Measurements from ENCODE around the gene SLC35B4. TPM values are rescaled to one million over a fixed set of nuclear protein-coding genes. Genes with fewer than 3 reads are reported as not detected.
A peak's percentile ranks its signal among the peaks of the same experiment; 100 is the strongest.

Gene SLC35B4
- total and polyA plus RNA-seq, 2 experiments from 2014 or later, result 12.9 to 22.2 TPM

DNA sequence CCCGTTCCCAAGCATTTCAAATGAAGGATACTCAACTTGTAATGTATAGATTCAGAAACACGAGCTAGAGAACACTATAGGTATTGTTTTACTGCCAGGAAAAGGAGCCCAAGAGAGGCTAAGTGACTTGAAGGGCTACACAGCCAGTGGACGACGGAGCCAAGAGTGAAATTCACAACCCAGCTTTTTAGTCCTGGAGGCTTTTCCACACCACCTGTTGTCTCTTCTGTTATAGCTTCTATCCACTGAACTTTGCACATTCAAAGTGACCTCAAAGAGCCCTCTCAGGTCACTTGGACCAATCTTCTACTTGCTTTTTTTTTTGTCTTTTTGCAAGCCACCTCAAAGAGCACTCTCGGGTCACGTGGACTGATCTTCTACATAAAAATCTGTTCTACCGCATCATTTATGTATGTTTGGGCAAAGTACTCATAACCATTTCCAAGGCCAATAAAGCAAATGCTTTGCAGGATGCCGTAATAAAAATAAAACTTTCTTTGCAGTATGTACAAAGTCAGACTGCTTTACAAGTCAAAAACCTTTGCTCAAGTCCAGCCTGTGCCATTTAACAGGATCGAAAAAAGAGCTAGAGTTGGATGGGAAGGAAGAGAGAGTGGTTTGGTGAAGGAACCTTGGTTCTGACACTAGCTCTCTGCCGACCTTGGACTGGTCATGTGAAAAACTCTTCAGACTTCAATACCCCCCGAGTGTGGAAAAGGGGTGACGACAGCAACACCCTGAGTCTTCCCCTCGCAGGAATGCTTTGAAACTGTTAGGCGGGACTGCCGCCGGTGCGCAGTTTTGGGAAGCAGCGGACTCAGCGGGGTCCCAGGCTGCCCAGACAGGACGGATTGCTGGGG is 821 bp downstream of the SLC35B4 start:
- H3K79me2 ChIP-seq (ENCODE audit: insufficient read depth), result peaks cover 50% of the 10 kb centered on the region
- in situ Hi-C loops (cut with MboI), result no loop called here
- H3K4me1 ChIP-seq (ENCODE audit: insufficient read depth), result peaks cover 22% of the 10 kb centered on the region

DNA sequence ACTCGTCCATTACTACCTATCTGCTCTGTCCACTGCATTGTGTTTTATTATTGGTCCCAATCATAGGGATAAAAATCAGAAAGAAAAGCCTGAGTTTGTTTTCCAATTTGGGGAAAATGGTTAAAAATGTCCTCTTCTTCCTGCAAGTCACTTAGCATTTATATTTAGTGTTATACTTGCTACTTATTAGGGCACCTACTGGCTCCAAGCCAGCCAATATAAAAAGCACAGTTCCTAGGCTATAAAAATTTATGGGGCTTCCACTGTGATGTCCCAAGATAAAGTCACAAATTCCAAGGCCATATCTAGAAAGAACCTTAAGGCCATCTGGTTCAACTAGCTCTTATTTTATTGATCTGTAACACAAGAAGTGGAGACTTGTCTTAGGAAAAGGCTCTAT is 3.2 kb downstream of the SLC35B4 start:
- Histone ChIP-seq H3K79me2 (ENCODE audit: insufficient read depth) (peaks cover 54% of the 10 kb centered on the region), H3K36me3 (ENCODE audit: low read depth) (no peaks in the 10 kb centered on the region), H3K4me1 (ENCODE audit: insufficient read depth) (peaks cover 21% of the 10 kb centered on the region), H3K4me2 (ENCODE audit: unreplicated experiment) (no peak overlapping the region), H3K4me3 (no peak overlapping the region), H3K27me3 (replicated peaks; ENCODE audit: insufficient read depth) (no peaks in the 10 kb centered on the region), H3K9me3 (ENCODE audit: low read depth) (no peaks in the 10 kb centered on the region), H2AFZ (no peak overlapping the region), H3K27ac (no peak overlapping the region), H4K20me1 (ENCODE audit: insufficient read depth) (no peaks in the 10 kb centered on the region), H3K9me2 (ENCODE audit: insufficient read depth) (no peaks in the 10 kb centered on the region), H3F3A (ENCODE audit: insufficient read depth) (peaks cover 5% of the 10 kb centered on the region), H3K9ac (no peak overlapping the region)
- in situ Hi-C loops (cut with MboI), result no loop called here
- DNase-seq, result no peak
- WGBS, 2 experiments (ENCODE audit: low coverage in 1 of 2, low lambda C conversion rate in 2 of 2, missing lambda C conversion rate in 2 of 2), result 100% methylated on average over 1 of the region's 1 CpG
- no peak for TF ChIP-seq EZH2 (IDR thresholded peaks at IDR 0.05; ENCODE audit: insufficient read depth, poor library complexity, severe bottlenecking)
- no peak for TF ChIP-seq EZH2phosphoT487 (IDR thresholded peaks at IDR 0.05; ENCODE audit: insufficient read depth, low read depth)

More for the DNA sequence above, 821 bp downstream of the SLC35B4 start:
- Histone ChIP-seq H2AFZ (peak overlapping the region; percentile 94), H4K20me1 (ENCODE audit: insufficient read depth) (no peaks in the 10 kb centered on the region), H3K36me3 (ENCODE audit: low read depth) (no peaks in the 10 kb centered on the region), H3K4me2 (ENCODE audit: unreplicated experiment) (peak overlapping the region; percentile 91), H3K9me3 (ENCODE audit: low read depth) (no peaks in the 10 kb centered on the region), H3K4me3 (peak overlapping the region; percentile 76), H3F3A (ENCODE audit: insufficient read depth) (peaks cover 5% of the 10 kb centered on the region), H3K9me2 (ENCODE audit: insufficient read depth) (no peaks in the 10 kb centered on the region), H3K27ac (peak overlapping the region; percentile 48), H3K9ac (peak overlapping the region; percentile 87), H3K27me3 (replicated peaks; ENCODE audit: insufficient read depth) (no peaks in the 10 kb centered on the region)
- no peak for TF ChIP-seq EZH2 (IDR thresholded peaks at IDR 0.05; ENCODE audit: insufficient read depth, poor library complexity, severe bottlenecking)
- no peak for TF ChIP-seq EZH2phosphoT487 (IDR thresholded peaks at IDR 0.05; ENCODE audit: insufficient read depth, low read depth)
- peak; percentile 67 for DNase-seq
- WGBS, 2 experiments (ENCODE audit: low coverage in 1 of 2, low lambda C conversion rate in 2 of 2, missing lambda C conversion rate in 2 of 2), result 24 to 25% methylated on average over 19 to 20 of the region's 20 CpGs

DNA sequence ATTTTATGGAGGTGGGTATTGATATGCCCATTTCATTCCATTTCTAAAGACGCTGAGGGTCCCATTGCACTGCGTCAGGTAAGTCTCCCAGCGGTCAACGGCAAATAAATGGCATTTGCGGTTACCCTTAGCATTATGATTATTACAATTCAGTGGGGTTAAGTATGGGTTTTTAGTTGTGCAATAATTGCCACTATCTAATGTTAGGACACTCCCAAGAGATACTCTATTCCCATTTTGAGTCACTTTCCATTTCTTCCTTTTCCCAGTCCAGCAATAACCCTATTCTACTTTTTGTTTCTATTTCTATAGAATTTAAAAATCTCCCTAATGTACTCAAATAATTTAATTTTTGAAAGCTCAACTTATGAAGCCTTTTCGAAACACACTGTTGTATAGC is 4.0 kb downstream of the SLC35B4 start:
- in situ Hi-C loops (cut with MboI), result no loop called here
- Histone ChIP-seq H3K4me3 (no peak overlapping the region), H3K9ac (no peak overlapping the region), H3K4me2 (ENCODE audit: unreplicated experiment) (no peak overlapping the region), H3K79me2 (ENCODE audit: insufficient read depth) (peaks cover 54% of the 10 kb centered on the region), H3K9me2 (ENCODE audit: insufficient read depth) (no peaks in the 10 kb centered on the region), H3F3A (ENCODE audit: insufficient read depth) (peaks cover 13% of the 10 kb centered on the region; the same call in 1 of the 2 replicates), H3K27me3 (replicated peaks; ENCODE audit: insufficient read depth) (no peaks in the 10 kb centered on the region), H3K4me1 (ENCODE audit: insufficient read depth) (peaks cover 23% of the 10 kb centered on the region), H3K36me3 (ENCODE audit: low read depth) (no peaks in the 10 kb centered on the region), H3K27ac (no peak overlapping the region), H2AFZ (no peak overlapping the region), H3K9me3 (ENCODE audit: low read depth) (no peaks in the 10 kb centered on the region), H4K20me1 (ENCODE audit: insufficient read depth) (no peaks in the 10 kb centered on the region)
- 98 to 99% methylated on average over 6 of the region's 6 CpGs for WGBS, 2 experiments (ENCODE audit: low coverage in 1 of 2, low lambda C conversion rate in 2 of 2, missing lambda C conversion rate in 2 of 2)
- no peak for DNase-seq
- TF ChIP-seq EZH2phosphoT487 (IDR thresholded peaks at IDR 0.05; ENCODE audit: insufficient read depth, low read depth) (no peak), EZH2 (IDR thresholded peaks at IDR 0.05; ENCODE audit: insufficient read depth, poor library complexity, severe bottlenecking) (no peak)

DNA sequence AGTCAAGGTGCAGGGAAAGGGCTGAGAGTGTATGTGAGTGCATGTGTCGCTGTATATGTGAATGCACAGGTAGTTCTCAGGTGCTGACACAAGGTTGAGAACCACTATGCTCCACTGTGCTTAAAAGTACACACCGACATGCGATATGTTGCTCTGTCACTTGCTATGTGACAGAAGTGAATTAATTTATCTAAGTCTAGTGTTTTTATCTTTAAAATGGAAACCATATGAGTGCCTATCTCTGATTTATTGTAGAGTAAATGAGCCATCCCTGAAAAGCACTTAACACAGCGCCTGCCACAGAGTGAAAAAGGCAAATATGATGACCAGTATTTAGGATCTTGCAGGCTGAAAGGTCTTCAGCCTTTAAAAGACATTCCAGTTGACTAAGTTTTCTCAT is 4.9 kb downstream of the SLC35B4 start:
- Histone ChIP-seq H2AFZ (no peak overlapping the region), H3K9me3 (ENCODE audit: low read depth) (no peaks in the 10 kb centered on the region), H3K27me3 (replicated peaks; ENCODE audit: insufficient read depth) (no peaks in the 10 kb centered on the region), H3K9me2 (ENCODE audit: insufficient read depth) (no peaks in the 10 kb centered on the region), H3K4me1 (ENCODE audit: insufficient read depth) (peaks cover 32% of the 10 kb centered on the region), H3K79me2 (ENCODE audit: insufficient read depth) (peaks cover 54% of the 10 kb centered on the region), H3K4me3 (no peak overlapping the region), H3K4me2 (ENCODE audit: unreplicated experiment) (no peak overlapping the region), H3K9ac (no peak overlapping the region), H4K20me1 (ENCODE audit: insufficient read depth) (no peaks in the 10 kb centered on the region), H3K36me3 (ENCODE audit: low read depth) (no peaks in the 10 kb centered on the region), H3K27ac (no peak overlapping the region), H3F3A (ENCODE audit: insufficient read depth) (peaks cover 22% of the 10 kb centered on the region; the same call in 1 of the 2 replicates)
- in situ Hi-C loops (cut with MboI), result no loop called here
- TF ChIP-seq EZH2 (IDR thresholded peaks at IDR 0.05; ENCODE audit: insufficient read depth, poor library complexity, severe bottlenecking), result no peak
- TF ChIP-seq EZH2phosphoT487 (IDR thresholded peaks at IDR 0.05; ENCODE audit: insufficient read depth, low read depth), result no peak
- DNase-seq, result no peak
- WGBS, 2 experiments (ENCODE audit: low coverage in 1 of 2, low lambda C conversion rate in 2 of 2, missing lambda C conversion rate in 2 of 2), result 86 to 89% methylated on average over 4 of the region's 4 CpGs

Measured in GM23248 (cell line).